SKM-1 (cell line): ENCODE results near the gene ENTREP3.
"Not testable (repeated sequence)": the region's sequence is repeated elsewhere in the genome, so short reads cannot be mapped to it uniquely, and the experiment has no call there.

ENCODE experiments used
- DNase-seq: peaks from one replicate; lab custom pipeline; 2025; ENCODE audit not compliant: unreplicated experiment; lab: John Stamatoyannopoulos, UW

Gene ENTREP3

GRCh38 chr1:155255243-155256007 is at the start of gene ENTREP3:
Gene ENTREP3 (minus strand): TSS chr1:155255483. CDS start chr1:155254877, 606 bp downstream.
- DNase-seq = peak; percentile 63

GRCh38 chr1:155304558-155305063 is 49.3 kb upstream of the ENTREP3 start:
- DNase-seq = no peak

- DNase-seq = no peak
These were observed 46.1 kb upstream of the ENTREP3 start, which contains the start of gene PKLR for GRCh38 chr1:155301342-155301841. Gene PKLR (minus strand): TSS chr1:155301438. CDS start chr1:155301395, 43 bp downstream.

GRCh38 chr1:155300553-155301329 is 45.5 kb upstream of the ENTREP3 start:
- no peak for DNase-seq

GRCh38 chr1:155300024-155300423 is 44.7 kb upstream of the ENTREP3 start:
- DNase-seq = no peak

DNA sequence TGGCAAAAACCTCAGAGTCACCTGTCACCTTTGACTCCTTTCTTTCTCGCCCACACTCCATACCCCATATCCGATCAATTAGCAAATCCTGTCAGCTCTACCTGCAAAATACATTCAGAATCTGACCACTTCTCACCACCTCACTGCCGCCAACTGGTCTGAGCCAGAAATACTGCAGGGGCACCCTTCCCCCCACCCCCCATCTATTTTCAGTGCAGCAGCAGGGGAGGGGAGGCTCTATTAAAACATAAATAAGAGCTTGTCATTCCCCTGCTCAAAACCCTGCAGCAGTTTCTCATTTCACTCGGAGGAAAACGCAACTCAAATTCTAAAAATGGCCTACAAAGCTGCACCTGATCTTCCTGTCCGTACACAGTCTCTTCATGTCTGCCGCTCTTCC is 42.1 kb upstream of the ENTREP3 start:
- DNase-seq = no peak

GRCh38 chr1:155296661-155297060 is 41.4 kb upstream of the ENTREP3 start:
- DNase-seq = no peak

DNA sequence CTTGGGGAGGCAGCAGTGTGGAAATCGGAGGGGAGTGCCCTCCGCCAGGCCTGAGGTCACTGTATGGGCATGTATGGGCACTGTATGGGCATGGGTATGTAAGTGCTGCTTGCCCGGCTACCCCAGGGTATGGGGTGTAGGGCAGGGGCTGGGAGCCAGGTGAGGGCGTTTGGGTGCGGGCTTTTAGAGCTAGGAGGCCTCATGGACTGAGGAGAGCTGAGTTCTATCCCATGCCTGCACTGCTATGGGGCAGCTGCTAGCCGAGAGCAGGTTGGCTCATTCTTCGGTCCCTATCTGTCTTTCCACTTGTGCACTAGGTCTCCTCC is 40.6 kb upstream of the ENTREP3 start:
- no peak for DNase-seq

DNA sequence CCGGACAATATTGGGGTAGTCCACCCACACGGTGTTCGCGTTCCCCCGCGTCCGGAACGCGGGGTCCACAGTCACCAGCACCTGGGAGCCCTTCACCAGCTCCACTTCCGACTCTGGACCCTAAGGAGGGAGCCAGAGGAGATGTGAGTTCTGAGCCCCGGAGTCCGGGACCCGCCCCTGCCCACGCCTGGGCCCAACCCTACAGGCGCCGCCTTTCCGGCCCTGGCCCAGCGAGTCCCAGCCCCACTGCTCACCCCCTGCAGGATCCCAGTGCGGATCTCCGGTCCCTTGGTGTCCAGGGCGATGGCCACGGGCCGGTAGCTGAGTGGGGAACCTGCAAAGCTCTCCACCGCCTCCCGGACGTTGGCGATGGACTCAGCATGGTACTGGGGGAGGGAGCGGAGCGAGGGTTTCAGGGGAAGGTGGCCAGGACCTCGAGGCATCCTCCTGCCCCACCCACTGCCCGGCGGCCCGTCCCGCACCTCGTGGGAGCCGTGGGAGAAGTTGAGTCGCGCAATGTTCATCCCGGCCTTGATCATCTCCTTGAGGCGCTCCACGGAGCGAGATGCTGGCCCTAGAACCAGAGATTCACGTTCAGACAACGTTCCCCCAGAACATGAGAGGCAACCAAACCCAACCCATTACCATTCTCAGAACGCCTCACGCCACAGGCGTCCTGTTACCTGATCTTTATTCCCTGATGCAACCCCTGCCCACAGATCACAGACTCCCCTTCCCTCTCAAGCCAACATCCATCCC is 40.1 kb upstream of the ENTREP3 start:
- DNase-seq = no peak

- DNase-seq = no peak
These were observed 39.4 kb upstream of the ENTREP3 start for GRCh38 chr1:155294520-155295182.

DNA sequence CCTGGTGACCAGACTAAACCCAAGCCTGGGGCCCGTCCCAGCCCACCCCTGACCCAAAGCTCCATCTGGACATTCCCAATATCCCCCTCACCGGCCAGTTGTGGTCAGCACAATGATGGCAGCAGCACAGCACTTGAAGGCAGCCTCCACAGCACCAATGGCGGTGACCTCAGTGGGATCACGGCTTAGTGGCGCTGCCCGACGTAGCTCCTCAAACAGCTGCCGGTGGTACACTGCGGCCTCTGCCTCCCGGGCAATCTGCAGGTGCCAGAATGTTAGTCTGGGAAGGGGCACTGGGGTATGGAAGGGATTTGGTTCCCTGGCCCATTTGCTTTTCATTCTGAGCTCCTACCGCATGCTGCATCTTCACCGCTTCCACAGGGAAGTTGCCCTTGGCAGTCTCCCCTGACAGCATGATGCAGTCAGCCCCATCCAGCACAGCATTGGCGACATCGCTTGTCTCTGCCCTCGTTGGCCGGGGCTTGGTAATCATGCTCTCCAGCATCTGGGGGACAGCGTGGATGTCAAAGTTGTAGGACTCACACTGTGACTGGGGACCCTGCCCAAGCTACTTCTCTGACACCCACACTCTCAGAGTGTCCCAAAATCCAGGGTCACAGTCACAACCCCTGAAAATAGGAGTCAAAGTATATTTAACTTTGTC is 37.9 kb upstream of the ENTREP3 start:
- no peak for DNase-seq

DNA sequence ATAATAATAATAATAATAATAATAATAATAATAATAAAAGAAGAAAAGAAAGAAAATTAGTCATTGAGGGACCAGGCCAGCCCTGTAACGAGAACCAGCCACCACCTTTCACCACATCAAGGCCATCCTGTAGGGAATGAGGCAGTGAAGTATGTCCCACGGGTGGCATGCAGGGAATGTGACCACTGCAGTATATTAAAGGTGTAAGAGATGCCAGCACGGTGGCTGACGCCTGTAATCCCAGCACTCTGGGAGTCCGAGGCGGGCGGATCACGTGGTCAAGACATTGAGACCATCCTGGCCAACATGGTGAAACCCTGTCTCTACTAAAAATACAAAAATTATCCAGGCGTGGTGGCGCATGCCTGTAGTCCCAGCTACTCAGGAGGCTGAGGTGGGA is 35.7 kb upstream of the ENTREP3 start:
- not testable (repeated sequence) for DNase-seq

- DNase-seq = no peak
These were observed 32.8 kb upstream of the ENTREP3 start for GRCh38 chr1:155287987-155288543.

DNA sequence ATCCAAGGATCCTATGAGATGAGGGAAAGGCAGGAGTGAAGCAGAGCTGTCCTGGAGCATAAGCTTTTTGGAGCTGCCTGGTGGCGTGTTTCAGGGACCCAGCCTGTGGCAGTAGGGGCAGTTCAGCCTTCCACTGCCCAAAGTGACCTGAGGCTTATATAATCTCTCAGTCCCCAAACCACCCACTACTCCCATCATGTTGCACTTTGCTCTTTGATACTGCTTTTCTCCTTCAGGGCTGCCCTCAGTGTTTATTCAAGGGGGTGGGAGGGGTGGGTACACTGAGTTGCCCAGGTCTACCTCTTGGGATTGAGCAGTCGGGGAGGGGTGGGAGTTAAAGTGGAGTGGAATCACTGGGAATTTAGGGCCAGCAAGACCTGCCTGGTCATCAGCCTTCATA is 31.3 kb upstream of the ENTREP3 start:
- DNase-seq = no peak

DNA sequence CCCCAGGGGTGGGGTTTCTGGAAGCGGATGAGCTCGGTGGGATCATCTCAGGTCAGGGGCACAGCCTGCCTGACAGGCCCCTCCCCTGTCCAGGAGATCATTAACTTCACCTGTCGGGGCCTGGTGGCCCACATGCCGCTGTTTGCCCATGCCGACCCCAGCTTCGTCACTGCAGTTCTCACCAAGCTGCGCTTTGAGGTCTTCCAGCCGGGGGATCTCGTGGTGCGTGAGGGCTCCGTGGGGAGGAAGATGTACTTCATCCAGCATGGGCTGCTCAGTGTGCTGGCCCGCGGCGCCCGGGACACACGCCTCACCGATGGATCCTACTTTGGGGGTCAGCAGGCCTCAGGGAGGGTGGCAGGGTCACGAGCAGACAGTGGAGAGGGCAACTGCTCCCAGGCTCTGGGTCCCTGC is 30.4 kb upstream of the ENTREP3 start:
- no peak for DNase-seq

- DNase-seq = no peak
These were observed 29.8 kb upstream of the ENTREP3 start for GRCh38 chr1:155285063-155285462.

- no peak for DNase-seq
These were observed 29.2 kb upstream of the ENTREP3 start for GRCh38 chr1:155284476-155284875.

DNA sequence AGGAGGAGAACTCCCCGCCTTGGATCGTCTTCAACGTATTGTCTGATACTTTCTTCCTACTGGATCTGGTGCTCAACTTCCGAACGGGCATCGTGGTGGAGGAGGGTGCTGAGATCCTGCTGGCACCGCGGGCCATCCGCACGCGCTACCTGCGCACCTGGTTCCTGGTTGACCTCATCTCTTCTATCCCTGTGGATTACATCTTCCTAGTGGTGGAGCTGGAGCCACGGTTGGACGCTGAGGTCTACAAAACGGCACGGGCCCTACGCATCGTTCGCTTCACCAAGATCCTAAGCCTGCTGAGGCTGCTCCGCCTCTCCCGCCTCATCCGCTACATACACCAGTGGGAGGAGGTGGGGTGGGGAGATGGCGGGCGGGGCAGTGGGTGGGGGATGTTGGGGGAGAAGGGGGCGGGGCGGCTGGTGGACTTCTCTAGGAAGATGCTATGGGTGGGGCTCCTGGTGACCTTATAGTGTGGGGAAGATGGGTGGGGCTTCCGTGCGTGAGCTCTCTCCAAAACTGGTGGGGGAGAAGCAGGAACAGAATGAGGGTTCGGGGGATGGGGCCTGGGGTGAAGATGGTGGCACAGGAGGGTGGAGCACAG is 27.3 kb upstream of the ENTREP3 start:
- DNase-seq = no peak

GRCh38 chr1:155279268-155279667 is 24.0 kb upstream of the ENTREP3 start:
- DNase-seq = no peak
